NCI-H2196 treated with DMSO at 0.1 percent for 48 hours (cell line): ENCODE data around the gene MRPL48.
"Not testable (repeated sequence)": the region's sequence is repeated elsewhere in the genome, so short reads cannot be mapped to it uniquely, and the experiment has no call there.

ENCODE experiments used
- DNase-seq: peaks from one replicate; lab custom pipeline; 2025; ENCODE audit not compliant: unreplicated experiment; lab: John Stamatoyannopoulos, UW

Gene MRPL48

GRCh38 chr11:73838443-73839122, 50.9 kb downstream of the MRPL48 start:
- DNase-seq = no peak

- DNase-seq = no peak
These were observed 51.4 kb downstream of the MRPL48 start for GRCh38 chr11:73839123-73839457.

- no peak for DNase-seq
These were observed 63.5 kb downstream of the MRPL48 start for GRCh38 chr11:73851046-73851764.

- DNase-seq = no peak
These were observed 64.4 kb downstream of the MRPL48 start for GRCh38 chr11:73852049-73852448.

DNA sequence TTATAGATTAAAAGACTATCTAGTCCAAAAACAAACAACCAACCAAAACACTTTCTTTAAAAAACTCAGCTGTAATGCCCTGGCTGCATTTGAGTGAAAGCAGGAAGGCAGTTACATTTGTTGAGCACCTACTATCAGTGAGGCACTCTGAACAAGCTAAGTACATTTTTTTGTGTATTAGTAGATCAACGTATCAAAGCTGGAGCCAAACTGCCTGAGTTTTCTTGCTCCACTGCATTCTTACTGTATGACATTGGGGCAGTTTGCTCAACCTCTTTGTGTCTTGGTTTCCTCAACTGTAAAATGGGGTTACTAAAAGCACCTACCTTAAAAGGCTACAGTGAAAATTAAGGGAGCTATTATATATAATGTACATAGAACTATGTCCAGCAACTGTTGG, 67.0 kb downstream of the MRPL48 start:
- no peak for DNase-seq

GRCh38 chr11:73856031-73856567, 68.4 kb downstream of the MRPL48 start:
- DNase-seq = no peak

DNA sequence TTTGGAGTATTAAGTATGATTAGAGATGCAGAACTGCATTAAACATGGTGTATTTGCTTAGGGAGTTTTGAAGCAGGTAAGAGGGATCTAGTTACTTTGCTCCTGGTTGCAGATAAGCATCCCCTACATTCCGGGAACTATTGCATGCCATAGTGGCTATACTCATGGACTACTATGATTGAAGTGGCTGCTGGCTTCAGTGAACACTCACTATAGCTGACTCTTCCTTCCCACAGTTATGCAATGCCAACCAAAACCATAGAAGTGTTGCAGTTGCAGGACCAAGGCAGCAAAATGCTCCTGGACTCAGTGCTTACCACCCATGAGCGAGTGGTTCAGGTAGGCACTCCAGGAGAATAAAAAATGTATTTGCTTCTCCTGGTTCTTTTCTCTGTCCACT, 72.0 kb downstream of the MRPL48 start:
- no peak for DNase-seq

- no peak for DNase-seq
These were observed 72.5 kb downstream of the MRPL48 start for GRCh38 chr11:73860202-73860601.

DNA sequence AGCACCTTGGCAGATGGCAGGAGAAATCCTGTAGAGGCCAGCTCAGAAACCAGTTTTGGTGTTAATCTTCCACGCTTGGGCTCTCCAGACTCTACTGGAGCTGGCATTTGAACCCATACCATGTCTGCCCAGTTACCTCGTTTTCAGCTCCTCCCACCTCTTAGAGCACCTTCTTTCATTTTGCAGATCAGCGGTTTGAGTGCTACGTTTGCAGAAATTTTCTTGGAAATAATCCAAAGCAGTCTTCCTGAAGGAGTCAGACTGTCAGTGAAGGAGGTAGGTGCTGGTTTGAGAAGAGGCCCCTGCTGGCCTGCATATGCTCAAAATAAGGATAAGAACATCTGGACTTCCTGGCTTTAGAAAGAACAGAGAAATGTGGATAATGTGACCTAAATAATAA, 75.3 kb downstream of the MRPL48 start:
- no peak for DNase-seq

- no peak for DNase-seq
These were observed 78.5 kb downstream of the MRPL48 start for GRCh38 chr11:73866095-73866579.

DNA sequence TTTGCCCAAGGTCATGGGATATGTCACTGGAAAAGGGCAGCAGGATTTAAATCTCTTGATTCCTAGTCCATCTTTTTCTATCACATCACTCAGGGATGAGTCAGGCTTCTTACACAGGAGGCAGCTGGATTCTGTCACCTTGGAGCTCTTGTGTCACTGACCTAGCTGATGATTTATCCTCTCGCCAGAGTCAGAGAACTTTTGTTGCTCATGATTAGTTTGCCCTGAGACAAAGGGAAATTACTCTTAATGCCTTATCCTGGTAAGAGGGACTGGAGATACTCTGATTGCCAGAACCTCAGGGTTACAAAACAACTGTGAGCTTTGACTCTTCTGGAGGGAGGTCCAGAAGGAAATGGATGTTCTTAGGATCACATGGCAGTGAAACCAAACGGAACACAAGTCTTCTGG, 78.9 kb downstream of the MRPL48 start:
- DNase-seq = no peak

GRCh38 chr11:73869332-73869949, 81.8 kb downstream of the MRPL48 start:
- DNase-seq = no peak

DNA sequence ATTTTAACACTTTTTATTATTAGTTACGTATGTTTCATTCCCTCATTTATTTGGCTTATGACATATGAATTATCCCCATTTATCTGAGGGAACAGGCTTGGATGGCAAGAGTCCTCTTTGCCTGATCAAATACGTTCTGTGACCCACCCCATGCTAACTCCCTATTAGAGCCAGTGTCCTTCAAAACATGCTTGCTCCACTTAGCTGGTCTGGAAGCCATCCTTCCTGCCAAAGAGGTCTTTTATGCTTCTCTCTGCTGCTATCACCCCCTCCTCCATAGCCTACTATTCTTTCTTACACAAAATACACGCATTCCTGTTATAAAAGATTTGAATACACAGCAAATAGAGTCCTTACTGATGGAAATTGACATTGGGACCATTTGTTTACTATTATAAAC, 82.6 kb downstream of the MRPL48 start:
- DNase-seq = no peak

- DNase-seq = no peak
These were observed 85.2 kb downstream of the MRPL48 start for GRCh38 chr11:73872749-73873357.

DNA sequence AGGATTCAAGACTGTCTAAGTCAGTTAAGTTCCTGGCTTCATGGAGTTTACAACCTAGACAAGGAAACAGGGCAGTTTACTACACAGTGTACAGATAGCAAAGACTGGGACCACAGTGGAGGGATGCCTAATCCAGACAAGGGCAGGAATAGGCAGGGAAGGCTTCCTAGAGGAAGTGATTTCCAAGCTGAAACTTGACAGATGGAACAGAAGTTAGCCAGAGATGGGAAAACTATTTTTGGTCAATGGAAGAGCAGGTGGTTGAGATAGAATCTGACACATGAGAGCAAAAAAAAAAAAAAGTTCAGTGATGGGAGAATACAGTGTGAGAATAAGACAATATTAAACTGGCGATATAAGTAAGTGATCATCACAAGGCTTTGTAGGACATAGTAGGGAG, 87.7 kb downstream of the MRPL48 start:
- DNase-seq = no peak

DNA sequence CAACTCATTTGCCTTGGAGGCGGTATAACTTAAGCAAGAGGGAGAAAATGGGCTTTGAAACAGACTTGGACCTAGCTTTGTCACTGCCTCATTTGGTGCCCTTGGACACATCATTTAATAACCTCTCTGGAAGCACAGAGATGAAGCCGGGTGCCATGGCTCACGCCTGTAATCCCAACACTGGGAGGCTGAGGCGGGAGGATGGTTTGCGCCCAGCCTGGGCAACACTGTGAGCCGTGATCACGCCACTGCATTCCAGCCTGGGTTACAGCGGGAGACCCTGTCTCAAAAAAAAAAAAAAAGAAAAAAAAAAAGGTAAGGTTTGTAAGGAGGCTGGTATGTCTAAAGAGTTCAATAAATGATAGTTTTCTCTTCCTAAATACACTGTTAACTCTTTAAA, 88.2 kb downstream of the MRPL48 start:
- DNase-seq = no peak

DNA sequence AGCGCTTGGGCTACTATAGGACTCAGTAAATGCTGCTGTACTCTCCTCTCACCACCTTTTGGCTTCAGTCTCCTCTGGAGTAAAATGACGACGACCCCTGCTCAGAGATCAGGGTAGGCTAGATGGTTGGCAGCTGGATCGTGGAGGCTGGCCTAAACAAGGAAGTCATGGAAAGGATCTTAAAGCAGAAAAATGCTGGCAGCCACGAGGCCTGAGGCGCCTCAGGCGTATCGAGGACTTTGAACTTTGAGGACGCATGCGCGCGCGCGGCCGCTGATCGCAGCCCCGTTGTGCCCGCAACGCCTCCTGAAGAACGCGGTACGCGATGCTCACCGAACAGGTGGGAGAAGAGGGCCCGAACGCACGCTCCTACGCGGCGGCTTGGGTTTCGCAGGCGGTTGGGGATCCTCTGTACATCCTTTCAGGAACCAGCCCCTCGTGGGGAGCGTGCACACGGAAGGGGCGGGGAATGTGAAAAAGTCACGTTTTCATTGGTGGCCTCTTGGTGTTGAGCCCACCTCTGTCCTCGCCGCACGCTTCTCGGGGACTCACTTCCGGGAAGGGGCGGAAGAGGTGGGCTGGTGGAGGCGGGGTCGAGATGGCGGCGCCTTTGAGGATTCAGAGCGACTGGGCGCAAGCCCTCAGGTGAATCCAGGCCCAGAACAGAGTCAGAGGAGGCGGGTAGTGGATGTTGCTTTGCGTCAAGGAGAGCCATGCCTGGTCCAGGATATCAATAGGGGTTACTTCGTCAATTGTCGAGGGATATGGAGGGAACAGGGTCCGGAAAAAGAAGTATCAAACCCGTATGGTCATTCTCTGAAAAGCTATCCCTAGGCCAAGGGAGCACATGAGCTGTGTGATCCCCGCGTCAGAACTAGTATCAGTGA, 89.0 kb downstream of the MRPL48 start, which contains the start of the genes COA4 and PAAF1:
COA4 (minus strand) TSS at position 423 of the 887 bp plus-strand sequence. CDS start 3,468 bp downstream, outside the sequence.
PAAF1 (plus strand) TSS at position 576 of the 887 bp plus-strand sequence; CDS start at position 599, 23 bp downstream.
- peak; percentile 96 for DNase-seq

GRCh38 chr11:73878771-73879170, 91.1 kb downstream of the MRPL48 start:
- DNase-seq = no peak

- DNase-seq = not testable (repeated sequence)
These were observed 92.8 kb downstream of the MRPL48 start for GRCh38 chr11:73880449-73880848.

GRCh38 chr11:73883856-73884255, 96.2 kb downstream of the MRPL48 start:
- no peak for DNase-seq
